HG03025 (cell line): ENCODE measurements around the gene TLK2.
"Not testable (repeated sequence)": the region's sequence is repeated elsewhere in the genome, so short reads cannot be mapped to it uniquely, and the experiment has no call there.

Source experiments
- ATAC-seq: cut with Tn5 transposase; IDR thresholded peaks from one replicate; pipeline ENCODE4 v1.9.1; 2021; ENCODE audit warnings: mild to moderate bottlenecking, moderate library complexity; ENCODE audit not compliant: unreplicated experiment, low FRiP score

The TLK2 gene

DNA sequence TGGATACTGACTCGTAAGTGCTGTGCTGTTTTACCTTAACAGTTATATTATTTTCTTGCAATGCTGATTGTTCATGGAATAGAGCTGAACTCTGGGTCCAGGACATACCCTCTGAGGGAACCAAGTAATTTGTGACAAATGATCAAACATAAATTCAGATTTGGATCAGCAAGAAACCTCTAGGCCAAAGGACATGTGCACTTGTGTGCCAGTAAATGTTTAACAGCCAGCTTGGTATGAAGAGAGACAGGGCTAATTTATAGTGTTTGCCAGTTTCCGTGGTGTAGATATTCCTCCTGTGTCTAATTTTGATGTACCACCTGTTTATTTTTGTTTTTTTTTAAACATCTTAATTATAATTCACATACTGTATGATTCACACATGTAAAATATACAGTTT, 118.0 kb downstream of the TLK2 start:
- ATAC-seq: no peak

DNA sequence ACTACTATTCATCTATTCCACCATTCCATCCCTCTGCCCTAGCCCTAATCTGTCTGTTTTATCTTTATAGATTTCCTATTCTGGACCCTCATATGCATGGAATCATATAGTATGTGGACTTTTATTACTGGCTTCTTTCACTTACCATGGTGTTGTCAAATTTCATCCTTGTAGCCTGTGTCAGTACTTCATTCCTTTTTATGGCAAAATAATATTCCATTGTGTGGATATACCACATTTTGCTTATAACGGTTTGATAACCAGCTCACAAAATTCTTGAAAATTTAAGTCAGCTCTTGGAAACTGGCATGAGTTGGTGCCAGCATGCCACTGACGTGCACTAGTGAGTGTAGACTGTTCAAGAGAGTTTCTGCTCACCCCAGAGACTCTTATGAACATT, 118.5 kb downstream of the TLK2 start:
- ATAC-seq: no peak

DNA sequence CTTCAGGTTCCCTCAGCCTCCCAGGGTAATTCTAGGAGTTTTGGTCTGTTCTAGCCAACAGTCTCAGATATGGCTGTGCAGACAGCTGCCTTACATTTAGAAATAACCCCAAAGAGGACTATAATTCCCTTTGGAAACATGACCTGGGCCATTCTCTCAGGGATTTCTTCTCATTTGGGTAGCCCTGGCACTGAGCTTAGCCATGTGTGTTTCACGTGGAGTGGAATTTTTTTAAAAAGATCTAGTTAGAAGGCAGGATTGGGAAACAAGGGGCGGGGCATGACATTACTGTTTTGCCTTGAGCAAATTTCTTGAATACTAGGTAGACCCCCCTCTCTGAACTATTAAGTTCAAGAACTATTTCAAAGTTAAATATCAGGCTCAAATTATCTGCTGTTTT, 119.3 kb downstream of the TLK2 start:
- no peak for ATAC-seq

DNA sequence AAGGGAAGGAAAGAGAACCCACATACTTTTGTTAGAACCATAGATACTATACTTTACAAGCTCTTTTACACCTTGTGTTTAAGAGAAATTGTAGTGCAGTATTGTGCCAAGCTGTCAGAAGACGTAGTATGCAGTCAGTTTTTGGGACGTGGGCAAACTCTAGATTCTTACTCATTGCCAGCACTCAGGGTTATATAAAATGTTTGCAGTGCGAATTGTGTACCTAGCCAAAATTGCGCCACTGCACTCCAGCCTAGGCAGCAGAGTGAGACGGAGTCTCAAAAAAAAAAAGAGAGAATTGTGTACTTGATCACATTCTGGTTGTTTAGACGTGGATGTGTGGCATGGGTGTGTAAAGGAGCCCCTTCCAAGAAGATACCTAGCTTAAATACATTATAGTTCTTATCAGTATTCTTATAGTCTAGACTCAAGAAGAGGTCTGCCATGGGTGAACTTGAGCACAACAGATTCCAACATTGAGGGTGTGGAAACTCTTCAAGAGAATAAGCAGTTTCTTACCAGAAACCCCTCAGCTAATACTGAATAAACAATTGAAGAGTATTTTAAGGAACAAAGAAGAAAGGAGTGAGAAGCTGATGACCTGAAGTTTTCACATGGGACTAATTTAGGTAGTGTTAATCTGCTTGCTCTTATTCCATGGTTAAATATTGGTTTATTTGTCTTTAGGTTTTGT, 121.5 kb downstream of the TLK2 start:
- ATAC-seq: no peak

DNA sequence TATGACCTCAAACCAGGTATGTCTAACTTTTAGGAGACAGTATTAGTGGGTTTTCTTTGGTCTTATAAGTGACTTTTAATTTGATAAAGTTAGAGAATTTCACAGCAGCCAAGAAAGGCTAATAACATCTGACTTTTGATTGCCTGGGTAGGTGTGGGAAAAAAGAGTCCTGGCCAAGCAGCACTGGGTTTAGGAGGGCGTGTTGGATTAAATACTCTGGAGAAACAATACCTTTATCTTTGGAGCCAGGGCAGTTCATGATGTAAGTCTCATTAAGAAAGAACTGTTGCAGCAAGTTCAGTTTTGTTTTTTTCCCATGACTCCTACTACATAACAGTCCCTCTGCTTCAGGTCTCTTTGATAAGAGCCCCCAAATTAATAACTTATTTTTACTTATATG, 122.2 kb downstream of the TLK2 start:
- no peak for ATAC-seq

DNA sequence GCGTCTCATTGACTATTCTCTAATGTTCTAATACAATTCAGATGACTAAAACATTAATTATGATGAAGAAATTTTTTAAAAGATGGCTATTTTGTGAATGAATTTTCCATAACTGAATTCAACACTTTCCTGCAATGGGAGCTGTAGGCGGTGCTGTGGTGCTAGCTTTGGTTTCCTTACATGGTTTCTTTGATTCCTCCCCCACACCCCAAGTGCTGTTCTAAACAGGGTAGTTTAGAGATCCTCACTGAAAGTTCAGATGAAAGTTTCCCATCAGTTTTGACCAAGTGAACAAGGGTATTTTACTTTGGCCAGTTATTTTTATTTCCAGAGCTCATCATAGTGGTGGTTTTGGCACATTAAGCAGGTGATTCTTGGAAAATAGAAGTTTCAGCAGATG, 122.8 kb downstream of the TLK2 start:
- no peak for ATAC-seq

DNA sequence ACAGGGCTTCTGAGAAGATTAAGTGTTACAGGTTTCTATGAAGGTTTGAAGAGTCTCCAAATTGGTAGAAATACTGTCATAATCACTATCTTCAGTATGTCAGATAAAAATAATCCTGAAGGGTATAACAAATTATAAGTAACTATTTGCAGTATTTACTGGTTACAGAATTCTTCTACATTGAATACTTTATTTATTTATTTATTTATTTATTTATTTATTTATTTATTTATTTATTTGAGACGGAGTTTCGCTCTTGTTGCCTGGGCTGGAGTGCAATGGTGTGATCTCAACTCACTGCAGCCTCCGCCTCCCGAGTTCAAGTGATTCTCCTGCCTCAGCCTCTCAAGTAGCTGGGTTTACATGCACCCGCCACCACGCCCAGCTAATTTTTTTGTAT, 125.2 kb downstream of the TLK2 start:
- ATAC-seq: not testable (repeated sequence)

DNA sequence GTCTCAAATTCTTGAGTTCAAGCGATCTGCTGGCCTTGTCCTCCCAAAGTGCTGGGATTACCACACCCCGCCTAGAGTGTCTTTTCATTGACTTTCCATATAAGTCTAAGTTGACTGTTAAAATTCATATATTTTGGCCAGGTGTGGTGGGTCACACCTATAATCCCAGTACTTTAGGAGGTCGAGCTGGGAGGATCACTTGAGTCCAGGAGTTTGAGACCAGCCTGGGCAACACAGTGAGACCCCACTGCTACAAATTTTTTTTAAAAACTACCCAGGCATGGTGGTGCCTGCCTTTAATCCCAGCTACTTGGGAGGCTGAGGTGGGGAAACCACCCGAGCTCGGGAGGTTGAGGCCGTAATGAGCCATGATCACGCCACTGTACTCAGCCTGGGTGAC, 127.0 kb downstream of the TLK2 start:
- ATAC-seq: no peak

DNA sequence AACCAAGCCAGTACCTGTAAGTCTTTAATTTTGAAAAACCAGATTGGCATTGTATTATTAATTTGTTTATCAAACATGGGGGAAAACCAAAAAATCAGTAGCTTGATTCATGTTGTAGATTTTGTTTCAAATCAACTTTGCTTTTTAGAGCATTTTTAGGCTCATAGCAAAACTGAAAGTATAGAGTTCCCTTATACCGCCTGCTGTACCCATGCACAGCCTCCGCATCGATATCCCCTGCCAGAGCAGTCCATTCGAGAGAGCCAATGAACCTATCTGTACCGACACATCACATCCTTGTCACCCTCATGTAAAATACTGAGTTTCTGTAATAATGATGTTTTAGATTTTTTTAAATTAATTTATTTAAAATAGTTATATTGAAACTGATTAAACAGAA, 132.7 kb downstream of the TLK2 start:
- peak; percentile 59 for ATAC-seq

DNA sequence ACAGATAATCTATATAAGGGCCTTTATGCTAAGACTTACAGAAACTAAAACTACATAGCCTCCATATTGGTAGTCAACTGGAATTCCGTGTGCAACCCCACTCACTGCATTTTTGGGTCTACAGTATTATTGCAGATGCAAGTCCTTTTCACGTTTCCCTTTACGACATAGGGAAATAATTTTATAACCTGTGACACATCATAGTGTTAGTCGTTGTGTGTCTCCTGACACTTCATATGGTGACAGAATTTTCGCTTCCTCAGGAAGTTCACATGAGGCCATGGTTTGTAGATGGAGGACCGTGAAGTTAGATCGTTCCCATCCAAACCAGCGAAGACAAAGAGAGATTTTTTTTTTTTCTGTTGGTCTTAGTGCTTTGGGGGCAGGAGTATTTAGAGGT, 133.1 kb downstream of the TLK2 start:
- ATAC-seq: no peak

DNA sequence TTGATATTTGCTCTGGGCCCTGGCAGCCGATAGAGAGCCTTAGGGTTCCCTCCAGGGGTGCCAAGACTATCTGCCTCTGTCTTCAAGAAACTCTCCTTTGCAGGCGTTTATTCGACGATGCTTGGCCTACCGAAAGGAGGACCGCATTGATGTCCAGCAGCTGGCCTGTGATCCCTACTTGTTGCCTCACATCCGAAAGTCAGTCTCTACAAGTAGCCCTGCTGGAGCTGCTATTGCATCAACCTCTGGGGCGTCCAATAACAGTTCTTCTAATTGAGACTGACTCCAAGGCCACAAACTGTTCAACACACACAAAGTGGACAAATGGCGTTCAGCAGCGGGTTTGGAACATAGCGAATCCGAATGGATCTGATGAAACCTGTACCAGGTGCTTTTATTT, 133.7 kb downstream of the TLK2 start:
- not testable (repeated sequence) for ATAC-seq

DNA sequence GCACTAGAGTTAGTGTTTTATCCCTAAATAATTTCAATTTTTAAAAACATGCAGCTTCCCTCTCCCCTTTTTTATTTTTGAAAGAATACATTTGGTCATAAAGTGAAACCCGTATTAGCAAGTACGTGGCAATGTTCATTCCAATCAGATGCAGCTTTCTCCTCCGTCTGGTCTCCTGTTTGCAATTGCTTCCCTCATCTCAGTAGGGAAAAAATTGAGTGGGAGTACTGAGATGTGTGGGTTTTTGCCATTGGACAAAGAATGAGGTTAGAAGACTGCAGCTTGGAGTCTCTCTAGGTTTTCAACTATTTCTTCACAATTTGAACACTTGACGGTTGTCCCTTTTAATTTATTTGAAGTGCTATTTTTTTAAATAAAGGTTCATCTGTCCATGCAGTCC, 134.5 kb downstream of the TLK2 start:
- ATAC-seq: not testable (repeated sequence)

DNA sequence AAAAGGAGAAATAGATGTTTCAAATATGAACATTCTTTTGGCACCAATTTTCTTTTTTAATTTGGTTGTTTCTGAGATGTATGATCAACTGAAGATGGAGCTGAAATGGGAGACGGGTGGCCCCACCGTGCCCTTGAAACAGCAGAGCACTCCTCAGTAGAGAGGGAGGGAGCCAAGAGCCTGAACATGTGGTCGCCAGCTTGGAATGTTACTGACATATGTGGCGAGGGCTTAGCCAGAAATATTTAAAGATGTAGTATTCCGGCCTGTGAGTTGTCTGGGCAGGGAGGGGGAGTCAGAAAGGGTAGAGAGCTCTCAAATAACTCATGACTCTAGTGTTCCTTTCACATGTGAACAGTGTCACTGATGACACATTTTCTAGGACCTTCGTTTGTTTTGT, 135.5 kb downstream of the TLK2 start:
- ATAC-seq: no peak

DNA sequence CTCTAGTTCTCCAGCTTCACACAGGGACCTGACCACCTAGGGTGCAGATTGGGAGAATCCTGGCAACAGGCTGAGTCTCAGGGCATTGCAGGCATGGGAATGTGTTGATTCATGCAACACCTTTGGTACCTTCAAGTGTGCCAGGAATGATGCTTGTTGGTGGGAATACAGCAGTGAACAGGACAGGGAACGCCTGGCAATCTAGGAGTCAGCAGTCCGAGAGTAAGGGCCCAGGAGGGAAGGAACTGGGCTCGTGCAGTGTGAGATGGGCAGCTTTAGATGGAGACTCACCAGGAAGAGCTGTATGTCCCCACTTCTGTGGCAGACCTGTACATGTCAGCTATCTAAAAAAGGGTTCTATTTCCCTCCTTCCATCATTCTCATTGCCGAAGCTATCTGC, 136.9 kb downstream of the TLK2 start:
- no peak for ATAC-seq

DNA sequence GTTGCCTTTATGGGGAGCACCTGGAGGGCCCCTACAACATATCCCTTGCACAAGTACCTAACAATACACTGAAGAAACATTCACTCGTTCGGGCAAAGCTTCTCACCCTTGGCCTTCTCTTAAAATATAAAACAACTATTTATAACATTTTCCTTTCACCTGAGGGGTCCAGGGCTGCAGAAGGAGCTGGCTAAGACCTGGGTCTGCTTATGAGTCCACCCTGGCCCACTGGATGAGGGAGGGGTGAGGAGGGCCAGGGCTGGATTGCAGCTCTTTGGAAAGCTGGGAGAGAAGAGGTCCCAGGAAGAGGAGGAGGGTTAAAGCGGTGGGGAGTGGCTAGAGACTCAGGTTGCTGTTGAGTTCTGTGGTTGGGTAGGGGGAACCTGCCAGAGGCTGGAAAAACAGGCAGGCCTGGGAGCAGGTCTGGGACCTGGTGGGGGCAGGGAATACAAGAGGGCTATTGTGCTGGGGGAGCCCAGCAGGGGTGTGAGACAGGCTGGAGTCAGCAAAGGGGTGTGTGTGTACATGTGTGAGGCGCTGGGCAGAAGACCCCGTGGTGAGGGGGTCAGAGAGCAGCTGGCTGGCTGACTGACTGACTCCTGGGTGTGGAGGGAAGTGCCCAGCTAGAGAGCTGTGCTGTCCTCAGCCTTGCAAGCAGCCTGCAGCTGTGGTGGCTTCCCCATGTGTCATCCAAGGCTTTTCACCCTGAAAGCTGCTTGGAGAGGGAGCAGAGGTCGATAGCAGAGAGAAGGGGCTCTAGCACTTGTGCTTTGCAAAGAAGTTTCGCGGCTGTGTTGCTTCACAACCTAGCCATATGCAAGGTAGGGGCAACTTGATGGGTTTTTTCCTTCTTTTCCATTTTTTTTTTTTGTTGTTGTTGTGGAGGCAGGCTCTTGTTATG, 138.6 kb downstream of the TLK2 start:
- no peak for ATAC-seq

DNA sequence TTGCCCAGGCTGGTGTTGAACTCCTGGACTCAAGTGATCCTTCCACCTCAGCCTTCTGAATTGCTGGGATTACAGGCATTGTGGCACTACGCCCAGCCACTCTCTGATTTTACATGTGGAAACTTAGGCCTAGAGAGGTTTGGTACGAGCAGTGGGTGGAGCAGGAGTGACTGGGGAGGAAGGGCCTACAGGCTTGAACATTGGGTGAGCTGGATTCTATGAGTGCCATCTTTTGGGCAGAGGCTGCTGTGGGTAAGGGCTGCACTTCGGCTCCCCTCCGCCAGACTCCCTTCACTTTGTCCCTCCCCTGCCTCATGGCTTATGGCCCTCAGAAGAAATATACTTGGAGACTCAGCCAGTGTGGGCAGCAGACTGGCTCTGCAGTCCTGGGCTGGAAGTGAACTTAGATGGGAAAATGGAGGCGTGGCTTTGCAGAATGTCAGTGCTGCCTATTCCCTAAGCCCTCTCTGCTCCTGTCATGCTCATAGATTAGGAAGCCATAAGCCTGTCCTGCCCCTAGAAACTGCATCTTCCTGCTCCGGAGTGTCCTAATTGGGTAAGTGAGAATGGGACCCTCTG, 139.4 kb downstream of the TLK2 start:
- ATAC-seq: no peak

DNA sequence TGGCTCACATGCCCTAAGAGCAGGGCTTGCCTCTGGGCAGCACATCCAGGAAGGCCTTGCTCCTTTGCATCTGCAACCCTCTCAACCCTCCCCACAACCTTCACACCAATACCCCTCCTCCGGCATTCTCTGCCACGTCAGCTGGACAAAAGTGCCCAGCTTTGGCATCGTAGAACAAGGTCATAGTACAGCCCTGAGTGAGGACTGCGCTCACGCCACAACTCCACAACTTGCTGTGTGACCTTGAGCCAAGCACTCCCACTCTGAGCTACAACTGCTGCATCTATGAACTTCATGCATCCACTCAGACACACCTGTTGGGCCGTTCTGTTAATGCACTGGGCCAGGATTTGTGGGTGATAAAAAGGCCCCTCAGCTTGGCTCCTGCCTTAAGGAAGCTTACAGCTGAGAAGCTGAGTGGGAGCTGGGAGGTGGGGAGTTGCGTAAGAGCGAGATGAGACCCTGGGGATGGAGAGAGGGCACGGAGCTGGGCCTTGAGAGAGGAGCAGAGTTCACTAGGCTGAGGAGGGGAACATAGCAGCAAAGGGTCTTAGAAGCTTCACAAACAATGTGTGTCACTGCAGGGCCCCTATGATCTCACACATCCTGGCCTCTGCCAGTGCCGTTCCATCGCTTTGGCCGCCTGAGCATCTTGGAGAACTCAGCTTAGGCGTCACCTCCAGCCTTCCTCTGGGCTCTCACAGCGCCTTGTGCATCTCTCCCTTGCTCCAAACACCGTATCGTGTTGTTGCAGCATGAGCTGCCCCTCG, 140.2 kb downstream of the TLK2 start:
- no peak for ATAC-seq

DNA sequence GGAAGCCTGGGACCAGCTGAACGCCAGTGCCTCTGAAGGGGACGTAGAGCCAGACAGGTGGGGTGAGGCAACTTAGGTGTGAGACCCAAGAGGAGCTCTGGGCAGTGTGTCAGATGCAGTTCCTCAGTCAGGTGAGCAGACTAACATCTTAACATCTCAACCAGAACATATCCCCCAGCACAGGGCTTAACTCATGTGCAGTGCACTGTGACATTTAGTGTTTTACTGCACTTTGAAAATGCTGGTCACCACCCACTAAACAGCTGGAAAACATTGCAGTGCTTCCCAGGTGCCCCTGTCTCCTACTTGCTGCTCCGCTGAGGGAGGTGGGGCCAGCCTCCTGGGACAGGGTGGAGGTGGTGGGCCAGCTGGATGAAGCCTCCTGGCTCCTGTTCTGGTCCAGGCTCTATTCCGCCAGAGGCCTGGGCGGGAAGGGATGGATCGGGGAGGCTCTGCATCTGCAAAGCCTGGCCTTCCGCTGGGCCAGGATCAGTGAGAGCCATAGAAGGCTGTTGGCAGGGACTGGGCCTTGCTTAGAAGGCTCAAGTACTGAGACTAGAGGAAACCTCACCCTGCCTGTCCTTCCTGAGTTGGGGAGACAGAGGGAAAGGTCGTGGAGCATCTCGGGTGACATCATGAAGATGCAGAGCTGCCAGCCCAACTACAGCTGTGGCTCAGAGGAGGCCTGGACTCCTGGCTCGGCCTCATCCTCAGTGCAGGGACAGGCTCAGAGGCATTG, 141.0 kb downstream of the TLK2 start:
- ATAC-seq: no peak

DNA sequence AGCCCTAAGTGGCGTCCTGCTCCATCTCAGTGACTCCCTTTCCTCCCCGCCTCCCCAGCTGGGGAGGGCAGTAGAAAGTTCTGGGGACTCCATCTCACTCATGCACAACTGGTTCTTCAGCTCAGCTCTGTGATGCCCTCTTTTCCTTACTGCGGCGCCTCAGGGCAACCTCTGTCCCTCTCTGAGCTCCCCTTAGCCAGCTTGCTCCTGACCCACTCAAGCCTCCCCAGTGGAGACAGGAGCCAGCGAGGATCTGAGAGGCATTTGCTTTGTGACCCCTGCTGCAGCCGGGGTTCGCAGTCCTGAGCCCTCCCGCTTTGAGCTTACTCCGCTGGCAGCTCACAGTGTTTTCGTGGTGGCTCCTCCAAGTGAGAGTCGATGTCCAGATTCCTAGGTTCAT, 142.6 kb downstream of the TLK2 start:
- ATAC-seq: no peak

DNA sequence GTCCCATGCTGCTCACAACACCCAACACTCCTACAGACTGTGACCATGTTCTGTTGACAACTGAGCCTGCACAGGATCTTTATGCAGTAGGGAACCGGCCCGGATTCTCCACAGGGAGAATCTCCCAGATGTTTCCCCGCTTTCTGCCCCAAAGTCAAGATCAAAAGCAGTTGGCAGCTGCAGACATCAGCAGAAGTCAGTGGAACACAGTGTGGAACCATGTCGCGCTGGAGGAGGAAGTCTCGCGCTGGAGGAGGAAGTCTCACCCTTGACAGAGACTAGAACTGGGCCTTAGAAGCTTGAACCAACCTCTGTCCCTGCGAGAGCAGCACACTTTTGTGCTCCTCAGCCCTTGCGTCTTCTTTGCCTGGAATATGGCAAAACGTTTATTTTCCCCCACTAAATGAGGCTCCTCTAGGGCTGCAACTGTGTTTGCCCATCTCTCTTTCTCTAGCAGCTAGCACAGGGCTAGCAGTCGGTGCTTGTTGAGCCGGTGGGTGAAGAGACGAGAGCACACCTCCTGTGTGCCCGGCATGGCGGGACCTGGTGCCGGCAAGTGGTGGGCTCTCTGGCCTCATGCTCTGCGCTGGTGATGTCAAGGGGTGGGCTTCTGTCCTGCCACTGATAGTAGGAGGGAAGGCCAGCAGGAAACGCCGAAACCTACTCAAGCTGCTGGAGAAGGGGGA, 146.7 kb downstream of the TLK2 start:
- no peak for ATAC-seq
